GM08714 (cell line): ENCODE results near the gene UBXN4.

Source experiments
- H3K4me3 ChIP-seq: fragments of 200-500 bp; sonication (Bioruptor generic); 2 replicates; pipeline ENCODE4 v1.5.1; 2014; ENCODE audit warnings: mild to moderate bottlenecking, low read length, inconsistent platforms
- ZNF274 ChIP-seq: IDR thresholded peaks from 2 replicates; pipeline ENCODE4 v1.6.1; 2012; ENCODE audit warnings: mild to moderate bottlenecking, low read depth, low read length

UBXN4 gene

DNA sequence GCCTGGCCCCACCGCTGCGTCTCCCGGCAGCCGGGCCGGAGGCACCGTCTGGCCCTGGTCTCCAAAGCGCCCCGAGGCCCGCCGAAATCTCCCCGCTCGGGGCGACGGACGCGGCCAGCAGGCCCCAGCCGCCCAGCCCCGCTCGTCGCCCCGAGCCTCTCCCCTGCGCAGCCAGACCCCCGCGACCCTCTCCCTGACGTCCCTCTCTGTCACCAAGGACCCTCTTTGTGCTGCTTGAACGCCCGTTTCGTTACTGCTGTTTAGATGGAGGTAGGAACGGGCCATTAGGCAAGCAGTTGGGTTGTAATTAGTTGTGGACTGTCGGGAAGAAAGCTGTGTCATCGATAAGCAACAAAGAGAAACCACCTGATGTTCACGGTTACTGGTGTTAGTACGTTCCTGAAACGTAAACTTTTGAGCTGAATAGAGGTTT is 686 bp downstream of the UBXN4 start:
- TF ChIP-seq ZNF274, result no peak

DNA sequence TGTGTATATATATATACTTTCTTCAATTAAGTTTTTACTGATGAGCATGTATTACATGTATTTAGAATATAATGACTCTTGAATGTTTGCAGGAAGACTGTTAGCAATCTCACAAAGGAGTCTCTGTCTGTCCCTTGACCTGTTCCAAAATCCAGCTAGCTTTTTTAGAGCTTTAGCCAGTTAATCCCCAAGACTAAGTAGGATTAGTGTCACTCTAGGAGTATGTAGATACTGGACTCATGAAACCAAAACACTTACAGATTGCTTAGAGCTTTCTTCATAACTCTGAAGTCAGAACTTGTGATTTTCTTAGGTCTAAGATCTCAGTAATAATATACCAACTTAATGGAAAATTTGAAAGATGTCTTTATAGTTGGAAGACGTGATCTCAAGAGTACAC is 2.2 kb downstream of the UBXN4 start:
- H3K4me3 ChIP-seq, result peak overlapping the region; percentile 33; the same call in 1 of the 2 replicates
- no peak for TF ChIP-seq ZNF274

More for the DNA sequence above, 686 bp downstream of the UBXN4 start:
- peak overlapping the region; percentile 90 for H3K4me3 ChIP-seq

DNA sequence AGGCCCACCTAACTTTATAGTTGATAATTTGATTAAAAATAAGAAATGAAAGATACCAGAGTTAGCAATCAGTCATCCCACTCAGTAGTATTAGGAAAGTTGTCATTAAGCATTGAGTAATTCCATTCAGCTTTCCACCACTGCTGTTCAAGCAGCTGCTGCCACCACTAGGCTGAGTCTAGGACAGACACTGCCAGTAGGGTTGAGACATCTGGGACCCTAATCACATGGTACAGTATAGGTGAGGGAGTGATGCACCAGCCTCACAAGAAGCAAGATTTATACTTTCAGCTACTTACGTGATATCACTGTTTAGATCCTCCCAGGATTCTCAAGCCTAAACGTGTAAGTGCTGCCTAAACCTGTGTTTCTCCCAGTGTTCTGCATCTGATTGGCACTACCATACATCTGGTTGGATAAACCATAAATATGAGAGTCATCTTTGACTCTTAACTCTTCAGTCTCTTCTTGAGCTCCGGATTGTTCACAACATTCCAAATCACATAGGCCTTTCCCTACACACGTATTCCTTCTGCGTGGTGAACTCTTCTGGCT is 3.2 kb downstream of the UBXN4 start:
- H3K4me3 ChIP-seq, result no peak overlapping the region
- no peak for TF ChIP-seq ZNF274

DNA sequence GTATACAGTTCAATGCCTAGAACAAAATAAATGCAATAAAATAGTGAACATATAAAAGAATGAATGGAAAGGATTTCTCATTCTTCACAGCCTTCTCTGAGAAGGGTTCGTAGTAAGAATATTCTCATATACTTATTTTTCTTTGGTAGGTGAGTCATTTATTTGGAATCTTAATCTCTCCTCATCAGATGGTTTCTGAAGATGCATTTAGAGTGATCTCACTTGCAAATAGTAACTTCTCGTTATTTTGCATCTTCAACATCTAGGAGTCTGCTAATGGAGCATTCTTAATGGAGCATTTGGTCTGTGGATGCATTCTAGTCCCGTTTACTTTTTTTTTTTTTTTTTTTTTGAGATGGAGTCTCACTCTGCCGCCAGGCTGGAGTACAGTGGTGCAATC is 3.9 kb downstream of the UBXN4 start:
- TF ChIP-seq ZNF274, result no peak
- no peak overlapping the region for H3K4me3 ChIP-seq

DNA sequence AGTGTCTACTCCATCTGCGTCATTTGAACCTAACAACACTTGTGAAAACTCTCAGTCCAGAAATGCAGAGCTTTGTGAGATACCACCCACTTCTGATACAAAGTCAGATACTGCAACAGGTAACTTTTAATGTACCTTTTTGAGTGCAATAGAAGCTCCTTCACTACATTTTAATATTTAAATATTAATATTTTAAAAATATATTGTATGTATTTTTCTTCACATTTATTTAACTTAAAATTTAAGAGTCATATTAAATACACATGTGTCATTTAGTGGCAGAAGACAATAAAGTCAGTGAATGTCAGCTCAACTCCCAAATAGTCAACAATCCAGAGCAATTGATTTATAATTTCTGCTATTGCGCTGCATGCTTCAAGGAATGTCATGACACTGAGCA is 13.9 kb downstream of the UBXN4 start:
- no peak overlapping the region for H3K4me3 ChIP-seq
- no peak for TF ChIP-seq ZNF274

DNA sequence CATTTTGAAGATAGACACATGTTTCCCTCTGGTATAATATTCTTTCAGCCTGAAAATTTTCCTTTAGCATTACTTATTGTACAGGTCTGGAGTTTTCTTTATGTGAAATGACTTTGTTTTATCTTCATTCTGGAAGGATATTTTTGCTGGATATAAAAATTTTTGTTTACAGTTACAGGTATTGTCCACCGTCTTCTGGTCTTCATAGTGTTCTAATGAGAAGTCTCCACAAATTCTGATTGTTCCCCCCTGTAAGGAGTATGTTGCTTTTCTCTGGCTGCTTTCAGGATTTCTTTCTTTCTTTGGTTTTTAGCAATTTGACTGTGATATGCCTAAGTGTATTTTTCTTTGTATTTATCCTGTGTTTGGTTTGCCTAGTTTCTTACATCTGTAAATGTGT is 15.0 kb downstream of the UBXN4 start:
- H3K4me3 ChIP-seq, result no peak overlapping the region
- TF ChIP-seq ZNF274, result no peak

DNA sequence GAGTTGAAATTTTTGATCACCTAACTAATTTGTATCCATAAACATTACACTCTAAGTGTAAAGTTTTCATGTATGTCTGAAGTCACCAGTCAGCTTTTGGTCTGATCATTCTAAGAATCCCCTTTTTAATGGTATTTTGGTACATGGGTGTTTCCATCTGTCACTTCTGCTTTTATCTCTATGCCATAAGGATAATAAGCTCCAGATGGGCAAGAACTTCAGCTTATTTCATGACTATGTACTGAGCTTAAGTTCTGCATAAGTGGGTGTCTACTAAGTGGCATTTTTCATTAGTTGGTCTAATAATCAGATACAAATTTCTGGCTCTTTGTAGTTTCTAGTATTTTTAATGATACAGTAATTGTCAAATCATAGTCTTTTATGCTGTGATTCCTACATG is 20.4 kb downstream of the UBXN4 start:
- H3K4me3 ChIP-seq, result no peak overlapping the region

DNA sequence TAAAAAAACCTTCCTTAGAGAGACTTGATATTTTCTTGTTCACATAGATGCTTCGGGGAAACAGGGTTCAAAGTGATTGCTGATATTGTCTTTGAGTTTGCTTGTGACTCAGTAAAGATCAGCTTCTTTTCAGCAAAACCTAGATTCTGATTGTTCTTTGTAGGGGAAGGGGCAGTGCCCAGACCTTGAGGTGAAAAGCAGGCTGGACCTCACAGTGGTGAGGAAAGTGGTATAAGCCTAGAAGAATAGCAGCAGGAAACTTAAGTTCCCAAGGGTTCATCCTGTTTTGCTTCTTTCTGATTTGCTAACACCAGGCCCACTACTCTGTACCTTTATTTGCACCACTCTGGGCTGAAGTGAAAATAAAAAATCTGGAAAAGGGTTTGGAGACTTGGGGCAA is 20.9 kb downstream of the UBXN4 start:
- no peak for TF ChIP-seq ZNF274
- H3K4me3 ChIP-seq, result no peak overlapping the region

More for the DNA sequence above, 20.4 kb downstream of the UBXN4 start:
- TF ChIP-seq ZNF274, result no peak

DNA sequence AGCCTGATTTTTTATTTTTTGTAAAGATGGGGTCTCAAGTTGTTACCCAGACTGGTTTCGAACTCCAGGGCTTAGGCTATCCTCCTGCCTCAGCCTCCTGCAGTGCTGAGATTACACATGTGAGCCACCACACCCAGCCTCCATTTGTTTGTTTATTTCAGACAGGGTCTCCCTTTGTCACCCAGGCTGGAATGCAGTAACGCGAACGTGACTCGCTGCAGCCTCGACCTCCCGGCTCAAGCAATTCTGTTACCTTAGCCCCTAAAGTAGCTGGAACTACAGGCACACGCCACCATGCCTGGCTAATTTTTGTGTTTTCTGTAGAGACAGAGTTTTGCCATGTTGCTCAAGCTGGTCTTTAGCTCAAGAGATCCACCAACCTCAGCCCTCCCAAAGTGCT is 27.2 kb downstream of the UBXN4 start:
- no peak overlapping the region for H3K4me3 ChIP-seq
- TF ChIP-seq ZNF274, result no peak

DNA sequence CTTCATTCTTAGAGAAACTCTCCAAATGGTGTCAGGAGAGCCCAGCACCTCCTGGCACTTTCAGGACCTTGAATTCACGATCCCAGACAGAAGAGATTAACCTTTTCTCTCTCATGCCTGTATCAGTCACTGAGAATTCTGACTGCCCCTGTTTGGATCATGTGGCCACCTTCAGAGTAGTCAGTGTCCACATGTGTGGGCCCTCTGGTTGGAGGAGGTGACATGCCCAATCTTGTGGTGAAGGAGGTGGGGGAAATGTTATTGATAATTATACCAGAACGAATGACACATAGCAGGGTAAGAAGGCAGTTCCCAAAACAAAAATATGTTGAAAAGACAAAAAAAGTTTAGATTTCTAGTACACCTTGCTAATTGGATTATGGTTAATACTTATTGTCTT is 31.7 kb downstream of the UBXN4 start:
- no peak overlapping the region for H3K4me3 ChIP-seq
- no peak for TF ChIP-seq ZNF274

DNA sequence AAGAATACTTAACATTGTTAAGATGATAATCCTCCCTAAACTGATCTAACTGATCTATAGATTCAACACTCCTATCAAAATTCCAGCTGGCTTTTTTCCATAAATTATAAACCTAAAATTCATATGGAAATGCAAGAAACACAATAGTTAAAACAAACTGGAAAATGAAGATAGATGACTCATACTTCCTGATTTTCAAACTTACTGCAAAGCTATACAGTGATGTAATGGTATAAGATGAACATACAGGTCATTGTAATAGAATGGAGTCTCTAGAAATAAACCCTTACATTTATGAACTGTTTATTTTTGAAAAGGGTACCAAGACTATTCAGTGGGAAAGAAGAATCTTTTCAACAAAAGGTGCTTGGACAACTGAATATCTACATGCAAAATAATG is 32.3 kb downstream of the UBXN4 start:
- no peak for TF ChIP-seq ZNF274
- H3K4me3 ChIP-seq, result no peak overlapping the region

DNA sequence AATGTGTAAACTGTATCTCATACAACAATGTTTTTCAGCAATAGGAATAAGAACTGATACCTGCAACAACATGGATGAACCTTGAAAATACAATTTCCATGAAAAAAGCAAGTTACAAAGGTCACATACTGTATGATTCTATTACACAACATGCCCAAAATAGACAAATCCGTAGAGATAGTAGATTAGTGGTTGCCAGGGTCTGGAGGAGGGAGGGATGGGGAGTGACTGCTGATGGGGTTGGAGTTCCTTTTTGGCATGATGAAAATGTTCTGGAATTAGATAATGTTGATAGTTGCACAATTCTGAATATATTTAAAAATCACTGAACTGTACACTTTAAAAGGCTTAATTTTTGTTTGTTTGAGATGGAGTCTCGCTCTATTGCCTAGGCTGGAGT is 33.8 kb downstream of the UBXN4 start:
- TF ChIP-seq ZNF274, result no peak

DNA sequence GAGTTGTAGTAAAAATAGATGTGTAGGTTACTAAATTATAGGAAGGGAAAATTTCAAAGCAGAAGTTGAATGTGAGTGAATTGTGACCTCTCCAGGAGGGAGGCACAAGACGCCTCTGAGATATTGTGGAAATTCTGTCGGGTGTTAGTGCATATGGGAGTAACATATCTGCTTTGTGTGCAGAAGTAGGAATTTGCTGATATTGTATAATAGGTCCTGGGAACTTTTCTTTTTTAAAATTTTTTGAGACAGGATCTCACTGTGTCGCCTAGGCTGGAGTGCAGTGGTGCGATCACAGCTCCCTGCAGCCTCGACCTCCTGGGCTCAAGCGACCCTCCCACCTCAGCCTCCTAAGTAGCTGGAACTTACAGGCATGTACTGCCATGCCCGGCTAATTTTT is 34.7 kb downstream of the UBXN4 start:
- TF ChIP-seq ZNF274, result no peak
- H3K4me3 ChIP-seq, result no peak overlapping the region

More for the DNA sequence above, 33.8 kb downstream of the UBXN4 start:
- no peak overlapping the region for H3K4me3 ChIP-seq

DNA sequence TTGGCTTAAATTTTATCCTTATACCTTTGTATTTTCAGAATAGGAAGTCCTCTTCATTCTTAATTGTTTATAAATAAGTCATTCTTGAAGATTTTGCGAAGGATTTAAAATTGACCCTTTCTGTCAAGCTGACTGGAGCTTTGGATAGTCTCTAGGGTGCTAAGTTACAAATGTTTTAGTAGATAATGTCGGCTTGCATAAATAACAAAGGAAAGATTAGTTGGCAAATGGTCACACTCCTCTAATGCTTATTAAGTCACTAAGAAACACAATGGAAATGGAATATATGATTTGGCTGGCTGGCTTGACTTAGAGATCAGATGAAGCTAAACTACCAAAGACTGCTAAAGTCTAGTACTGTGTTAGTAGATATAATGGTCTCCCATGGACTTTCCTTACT is 40.6 kb downstream of the UBXN4 start:
- H3K4me3 ChIP-seq, result no peak overlapping the region
- no peak for TF ChIP-seq ZNF274

DNA sequence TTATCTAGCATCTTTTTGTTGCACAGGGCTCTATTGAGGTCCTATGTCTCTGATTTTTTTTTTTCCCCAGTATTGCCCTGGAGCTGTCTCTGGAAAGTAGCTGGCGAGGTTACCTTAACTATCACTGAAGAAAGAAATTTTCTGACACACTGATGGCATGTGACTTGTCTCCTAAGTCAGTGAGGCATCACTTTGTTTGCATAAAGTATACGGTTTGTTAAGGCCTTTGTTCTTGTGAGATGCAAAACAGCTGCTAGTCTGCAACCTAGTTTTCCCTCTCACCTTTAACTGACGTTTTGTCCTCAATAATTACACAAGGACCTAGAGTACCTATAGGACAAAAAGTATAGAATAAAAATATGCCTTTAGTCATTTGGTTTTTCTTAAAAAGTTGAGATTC is 41.8 kb downstream of the UBXN4 start:
- no peak for TF ChIP-seq ZNF274
- no peak overlapping the region for H3K4me3 ChIP-seq

DNA sequence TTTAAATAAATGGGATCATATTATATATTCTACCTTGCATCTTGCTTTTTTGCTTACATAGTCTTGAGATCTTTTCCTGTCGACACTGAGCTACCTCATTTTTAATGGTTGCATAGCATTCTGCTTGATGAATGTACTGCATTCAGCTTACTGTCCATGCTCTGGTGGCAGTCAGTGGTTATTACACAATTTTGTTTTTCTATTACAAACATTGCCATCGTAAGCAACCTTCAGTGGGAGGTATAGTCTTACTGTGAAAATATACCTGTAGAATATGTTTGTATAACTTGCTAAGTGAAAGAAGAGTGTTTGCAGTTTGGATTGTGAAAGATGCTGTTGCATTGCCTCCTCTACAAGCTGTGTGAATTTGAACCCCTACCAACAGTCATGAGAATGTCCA is 43.4 kb downstream of the UBXN4 start:
- TF ChIP-seq ZNF274, result no peak
- no peak overlapping the region for H3K4me3 ChIP-seq

DNA sequence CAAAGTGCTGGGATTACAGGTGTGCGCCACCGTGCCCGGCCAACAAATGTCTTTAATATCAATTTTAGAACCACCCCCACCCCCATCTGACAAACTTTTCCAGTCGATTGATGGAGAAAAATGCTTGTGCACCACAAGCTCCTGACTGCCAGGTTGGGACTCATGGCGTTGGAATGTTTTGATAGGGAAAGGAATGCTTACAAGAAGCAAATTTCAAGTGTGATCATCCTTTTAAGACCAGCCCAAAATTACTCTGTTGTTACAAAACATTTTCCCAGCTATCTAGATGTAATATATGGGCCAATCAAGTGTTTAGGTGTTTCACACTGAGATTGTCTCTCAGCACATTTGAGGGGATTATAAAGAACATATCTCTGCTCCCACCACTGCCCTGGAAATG is 45.2 kb downstream of the UBXN4 start:
- no peak for TF ChIP-seq ZNF274
- H3K4me3 ChIP-seq, result no peak overlapping the region

DNA sequence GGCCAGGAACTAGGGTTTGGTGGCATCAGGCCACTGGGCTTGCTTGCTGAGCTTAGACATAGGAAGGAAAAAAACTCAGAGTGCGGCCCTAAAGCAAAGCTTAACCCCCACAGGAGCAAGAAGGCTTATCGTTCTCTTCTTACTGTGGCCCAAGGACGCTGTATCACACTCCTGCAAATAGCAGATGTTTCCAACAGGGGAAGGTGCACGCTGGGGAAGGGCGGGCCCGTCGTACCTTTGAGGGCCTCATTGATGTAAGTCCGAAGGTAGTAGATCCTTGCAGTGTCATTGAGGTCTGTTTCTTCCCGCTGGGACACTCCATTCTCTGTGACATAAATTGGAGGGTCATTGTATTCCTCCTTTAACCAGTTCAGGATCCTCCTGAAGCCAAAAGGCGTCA is 48.8 kb downstream of the UBXN4 start:
- TF ChIP-seq ZNF274, result no peak

More for the DNA sequence above, 48.8 kb downstream of the UBXN4 start:
- no peak overlapping the region for H3K4me3 ChIP-seq
